PC-3 (cell line): ENCODE data around the gene KRT12. TPM values are rescaled to one million over a fixed set of nuclear protein-coding genes. Genes with fewer than 3 reads are reported as not detected.

Experiments
- ATAC-seq: fragments of 200-7000 bp; cut with Tn5 transposase; 2 replicates; pipeline ENCODE4 v1.9.1; 2020; ENCODE audit warnings: mild to moderate bottlenecking, moderate library complexity
- Bru-seq: library from RNA; stranded (reverse); fragments of 400-500 nt; gene quantifications from one replicate; lab custom pipeline; 2021; lab: Mats Ljungman, UMichigan
- BruChase-seq, 2 experiments: library from RNA; stranded (reverse); fragments of 400-500 nt; gene quantifications; one replicate each; lab custom pipeline; 2021; lab: Mats Ljungman, UMichigan
- BruUV-seq: library from RNA; stranded (reverse); fragments of 400-500 nt; replicated peaks from 2 replicates; lab custom pipeline; 2021; lab: Mats Ljungman, UMichigan
- CTCF ChIA-PET: fragments of 300-600 bp; sonication (Branson Sonifier 250); formaldehyde crosslinking; loops from one replicate; lab custom pipeline; 2022; ENCODE audit warnings: antibody characterized with exemption; lab: Charles Lee
- POLR2A ChIA-PET: fragments of 300-600 bp; sonication (Branson Sonifier 250); formaldehyde crosslinking; loops from one replicate; lab custom pipeline; 2022; ENCODE audit warnings: antibody characterized with exemption; ENCODE audit not compliant: unreplicated experiment; lab: Charles Lee
- DNase-seq: peaks from one replicate; pipeline ENCODE4 v3.0.0-alpha.2; 2015
- H2AFZ ChIP-seq: fragments of 300-600 bp; sonication (generic); 2 replicates; pipeline ENCODE4 v1.6.0; 2016; ENCODE audit warnings: antibody characterized with exemption, low read length
- H3F3A ChIP-seq: fragments of 300-600 bp; sonication (generic); one replicate; pipeline ENCODE4 v1.6.0; 2017; ENCODE audit warnings: antibody characterized with exemption, low read length, control low read depth, mild to moderate bottlenecking; ENCODE audit not compliant: unreplicated experiment
- H3K27ac ChIP-seq: fragments of 300-600 bp; sonication (generic); 2 replicates; pipeline ENCODE4 v1.5.1; 2016; ENCODE audit warnings: mild to moderate bottlenecking, low read length
- H3K27me3 ChIP-seq: fragments of 300-600 bp; sonication (generic); 2 replicates; pipeline ENCODE4 v1.6.1; 2016; ENCODE audit warnings: low read length, mixed read lengths
- H3K36me3 ChIP-seq: fragments of 300-600 bp; sonication (generic); 2 replicates; pipeline ENCODE4 v1.6.1; 2016; ENCODE audit warnings: low read depth, mixed run types, low read length, mixed read lengths
- H3K4me1 ChIP-seq: fragments of 300-600 bp; sonication (generic); 2 replicates; pipeline ENCODE4 v1.5.1; 2016; ENCODE audit warnings: low read length; ENCODE audit not compliant: insufficient read depth
- H3K4me2 ChIP-seq: fragments of 300-600 bp; sonication (generic); 2 replicates; pipeline ENCODE4 v1.6.0; 2016; ENCODE audit warnings: low read length
- H3K4me3 ChIP-seq: fragments of 300-600 bp; sonication (generic); 2 replicates; pipeline ENCODE4 v1.5.1; 2016; ENCODE audit warnings: mild to moderate bottlenecking, low read length, mixed read lengths
- H3K79me2 ChIP-seq: fragments of 300-600 bp; sonication (generic); 2 replicates; pipeline ENCODE4 v1.6.1; 2017; ENCODE audit warnings: low read length, mixed read lengths
- H3K9ac ChIP-seq: fragments of 300-600 bp; sonication (generic); 2 replicates; pipeline ENCODE4 v1.6.0; 2016; ENCODE audit warnings: mild to moderate bottlenecking, low read length
- H3K9me2 ChIP-seq: fragments of 300-600 bp; sonication (generic); replicated peaks from 2 replicates; pipeline ENCODE4 v1.6.1; 2016; ENCODE audit warnings: mixed run types, low read length, mixed read lengths
- H3K9me3 ChIP-seq: fragments of 300-600 bp; sonication (generic); 2 replicates; pipeline ENCODE4 v1.6.1; 2016; ENCODE audit warnings: low read length, mixed read lengths
- H4K20me1 ChIP-seq: fragments of 300-600 bp; sonication (generic); 2 replicates; pipeline ENCODE4 v1.6.1; 2016; ENCODE audit warnings: low read length, mixed read lengths
- CTCF ChIP-seq: fragments of 300-600 bp; sonication (generic); conservative IDR thresholded peaks from 2 replicates; pipeline ENCODE4 v1.5.1; 2017; ENCODE audit warnings: antibody characterized with exemption, low read depth, mild to moderate bottlenecking, low read length
- EZH2 ChIP-seq: fragments of 300-600 bp; sonication (generic); IDR thresholded peaks from one replicate; pipeline ENCODE4 v1.6.1; 2017; ENCODE audit warnings: antibody characterized with exemption, mild to moderate bottlenecking, low read length; ENCODE audit not compliant: unreplicated experiment
- EZH2phosphoT487 ChIP-seq: fragments of 300-600 bp; sonication (generic); IDR thresholded peaks from 2 replicates; pipeline ENCODE4 v1.6.1; 2018; ENCODE audit warnings: mild to moderate bottlenecking, antibody characterized with exemption, low read length, borderline replicate concordance
- intact Hi-C: fragments of 100-400 bp; cut with micrococcal nuclease; formaldehyde crosslinking; loops from 2 replicates; pipeline ENCODE4 v1.9.0; 2023
- long read RNA-seq: library from polyadenylated mRNA; unstranded; transcript quantifications from one replicate; pipeline ENCODE4 v2.0.0, GENCODE V29; 2021; ENCODE audit not compliant: unreplicated experiment
- total RNA-seq: library from RNA; depleted of rRNA; stranded (reverse); fragments of >200 nt; gene quantifications from 2 replicates; pipeline ENCODE4 v1.2.3, GENCODE V29; 2014; rRNA removed

The KRT12 gene
- not detected in 2 replicates for total RNA-seq
- not detected for Bru-seq, nascent RNA
- BruChase-seq, experiment 1, labeled RNA remaining after a 6-hour chase = not detected
- BruChase-seq, experiment 2, labeled RNA remaining after a 2-hour chase = percentile 1 among the genes with signal in this experiment
- long read RNA-seq, partial matches to known transcripts = 0 of 1 reads
- long read RNA-seq, other reads (novel, unspliced or antisense) = 1 of 1 reads

DNA sequence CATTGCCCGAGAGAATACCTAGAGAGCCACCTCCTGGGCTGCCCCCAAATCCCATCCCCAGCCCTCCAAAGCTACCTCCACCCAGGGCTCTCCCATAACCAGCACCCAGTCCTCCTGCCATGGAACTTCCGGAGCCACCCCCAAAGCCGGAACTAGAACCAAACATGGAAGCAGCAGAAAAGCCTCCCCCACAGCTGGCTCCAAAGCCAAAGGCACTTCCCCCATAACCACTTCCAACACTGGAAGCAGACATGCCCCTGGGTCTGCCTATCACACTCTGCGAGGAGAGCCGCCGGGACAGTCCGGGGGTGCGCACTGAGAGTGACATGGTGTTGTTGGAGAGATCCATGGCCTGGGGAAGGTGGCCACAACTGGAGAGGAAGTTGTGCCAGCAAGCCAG, at the start of gene KRT12:
KRT12 (minus strand) TSS at position 386 of the 400 bp plus-strand sequence; CDS start at position 349, 37 bp downstream.
- TF ChIP-seq CTCF = no peak
- TF ChIP-seq EZH2 = no peak
- TF ChIP-seq EZH2phosphoT487 = no peak
- H3F3A ChIP-seq = no peaks in the 10 kb centered on the region
- CTCF ChIA-PET = interaction anchor here (0.7 kb wide), 1 partner anchor 823 kb away, joined by 4 read pairs; no protein-coding TSS in a partner anchor
- H2AFZ ChIP-seq = no peak within 1 kb of the TSS
- BruUV-seq = no TSS peak
- POLR2A ChIA-PET = no interaction called here
- no peak within 1 kb of the TSS for H3K4me3 ChIP-seq
- no peak for ATAC-seq
- H3K36me3 ChIP-seq = no peaks in the 10 kb centered on the region
- no peaks in the 10 kb centered on the region for H3K4me1 ChIP-seq
- H3K27ac ChIP-seq = no peak within 1 kb of the TSS
- no peak within 1 kb of the TSS for H3K4me2 ChIP-seq
- no peak for DNase-seq
- no peak within 1 kb of the TSS for H3K9ac ChIP-seq
- H3K79me2 ChIP-seq = no peaks in the 10 kb centered on the region
- no peaks in the 10 kb centered on the region for H4K20me1 ChIP-seq
- H3K27me3 ChIP-seq = no peaks in the 10 kb centered on the region
- H3K9me3 ChIP-seq = no peaks in the 10 kb centered on the region
- H3K9me2 ChIP-seq = no peaks in the 10 kb centered on the region
- intact Hi-C loops = no loop called here

- Histone ChIP-seq H3K27ac (peak overlapping the region; percentile 98), H3K9ac (peak overlapping the region; percentile 58), H3K27me3 (no peaks in the 10 kb centered on the region), H3K79me2 (no peaks in the 10 kb centered on the region), H4K20me1 (no peaks in the 10 kb centered on the region), H2AFZ (no peak overlapping the region), H3K4me1 (peaks cover 48% of the 10 kb centered on the region), H3K9me3 (no peaks in the 10 kb centered on the region), H3K36me3 (no peaks in the 10 kb centered on the region), H3K4me2 (peak overlapping the region; percentile 60; the same call in 1 of the 2 replicates), H3K4me3 (no peak overlapping the region), H3F3A (peaks cover 4% of the 10 kb centered on the region), H3K9me2 (no peaks in the 10 kb centered on the region)
- BruUV-seq = no TSS peak
- DNase-seq = no peak
- TF ChIP-seq CTCF (no peak), EZH2 (no peak), EZH2phosphoT487 (no peak)
- no peak for ATAC-seq
- CTCF ChIA-PET = no interaction called here
- intact Hi-C loops = loop anchor here (10.0 kb wide), 2 partner anchors 88 to 298 kb away; partner anchors contain the start of gene KRTAP3-1
- POLR2A ChIA-PET = no interaction called here
Measured at GRCh38 chr17:40916366-40916765, 49.3 kb upstream of the KRT12 start.

- POLR2A ChIA-PET = interaction anchor here (0.6 kb wide), 1 partner anchor 13 kb away, joined by 3 read pairs; no protein-coding TSS in a partner anchor
- Histone ChIP-seq H4K20me1 (no peaks in the 10 kb centered on the region), H3K9me2 (no peaks in the 10 kb centered on the region), H3K27ac (peak overlapping the region; percentile 98), H3K4me2 (peak overlapping the region; percentile 60), H3K9ac (peak overlapping the region; percentile 58), H3K27me3 (no peaks in the 10 kb centered on the region), H3K4me3 (no peak overlapping the region), H3F3A (peaks cover 4% of the 10 kb centered on the region), H3K36me3 (no peaks in the 10 kb centered on the region), H3K4me1 (peaks cover 52% of the 10 kb centered on the region), H3K9me3 (no peaks in the 10 kb centered on the region), H2AFZ (no peak overlapping the region), H3K79me2 (no peaks in the 10 kb centered on the region)
- intact Hi-C loops = loop anchor here (1.0 to 10.0 kb wide), 3 partner anchors 41 to 299 kb away; partner anchors contain the start of gene KRTAP3-1
- TF ChIP-seq EZH2phosphoT487 (no peak), CTCF (no peak), EZH2 (no peak)
- CTCF ChIA-PET = no interaction called here
- ATAC-seq = peak; percentile 20
- peak; percentile 62 for DNase-seq
- no TSS peak for BruUV-seq
Measured at GRCh38 chr17:40915721-40916256, 48.8 kb upstream of the KRT12 start.
